Panc1 (cell line): ENCODE data around the gene P2RY2. TPM values are rescaled to one million over a fixed set of nuclear protein-coding genes. Genes with fewer than 3 reads are reported as not detected.

Experiments
- ATAC-seq: fragments of 200-7000 bp; cut with Tn5 transposase; 2 replicates; pipeline ENCODE4 v1.9.1; 2020; ENCODE audit warnings: mild to moderate bottlenecking, moderate library complexity
- BruUV-seq: library from RNA; stranded (reverse); fragments of 400-500 nt; replicated peaks from 2 replicates; lab custom pipeline; 2021; lab: Mats Ljungman, UMichigan
- CTCF ChIA-PET: fragments of 300-600 bp; sonication (Branson Sonifier 250); formaldehyde crosslinking; loops from one replicate; lab custom pipeline; 2022; ENCODE audit warnings: antibody characterized with exemption; lab: Charles Lee
- POLR2A ChIA-PET: fragments of 300-600 bp; sonication (Branson Sonifier 250); formaldehyde crosslinking; loops from one replicate; lab custom pipeline; 2022; ENCODE audit warnings: antibody characterized with exemption; lab: Charles Lee
- DNase-seq: peaks from one replicate; pipeline ENCODE4 v3.0.0-alpha.2; 2010; ENCODE audit warnings: low read depth, low spot score
- H3K27ac ChIP-seq: 2 replicates; pipeline ENCODE4 v1.5.1; 2011; ENCODE audit warnings: mild to moderate bottlenecking, low read length, inconsistent platforms
- H3K27me3 ChIP-seq: fragments of 200-500 bp; sonication (Bioruptor generic); 2 replicates; pipeline ENCODE4 v1.6.0; 2014; ENCODE audit warnings: low read length, inconsistent platforms; ENCODE audit not compliant: control insufficient read depth, insufficient read depth
- H3K36me3 ChIP-seq: fragments of 200-500 bp; sonication (Bioruptor generic); 2 replicates; pipeline ENCODE4 v1.5.1; 2014; ENCODE audit warnings: inconsistent platforms, mild to moderate bottlenecking, low read length, moderate library complexity; ENCODE audit not compliant: control insufficient read depth, insufficient read depth
- H3K4me1 ChIP-seq: 2 replicates; pipeline ENCODE4 v1.5.1; 2011; ENCODE audit warnings: inconsistent platforms, mild to moderate bottlenecking, low read length, moderate library complexity; ENCODE audit not compliant: control insufficient read depth, insufficient read depth
- H3K4me3 ChIP-seq, 2 experiments: 2 replicates each; pipeline ENCODE4 v1.5.1; 2011 to 2012; ENCODE audit warnings: low read depth in 2 of 2, low read length in 2 of 2, mild to moderate bottlenecking in 2 of 2, inconsistent platforms in 1 of 2, moderate library complexity in 1 of 2
- H3K9me3 ChIP-seq: fragments of 200-500 bp; sonication (Bioruptor generic); 2 replicates; pipeline ENCODE4 v1.5.1; 2014; ENCODE audit warnings: low read depth, mild to moderate bottlenecking, inconsistent platforms, low read length, moderate library complexity; ENCODE audit not compliant: control insufficient read depth, insufficient read depth
- CTCF ChIP-seq: fragments of 450-650 bp; IDR thresholded peaks from 2 replicates; pipeline ENCODE4 v1.5.1; 2017; ENCODE audit warnings: mild to moderate bottlenecking
- POLR2AphosphoS5 ChIP-seq: IDR thresholded peaks from 2 replicates; pipeline ENCODE4 v1.6.1; 2012; ENCODE audit warnings: mild to moderate bottlenecking, low read depth, low read length, moderate library complexity
- REST ChIP-seq, 2 experiments: IDR thresholded peaks; 2 replicates each; pipeline ENCODE4 v1.6.1; 2011 to 2012; ENCODE audit warnings: low read depth in 2 of 2, control low read depth in 1 of 2, low read length in 1 of 2, mild to moderate bottlenecking in 1 of 2, moderate library complexity in 1 of 2; ENCODE audit not compliant: insufficient read depth in 1 of 2
- SIN3A ChIP-seq: IDR thresholded peaks from 2 replicates; pipeline ENCODE4 v1.6.1; 2012; ENCODE audit warnings: low read depth, mild to moderate bottlenecking, low read length, moderate library complexity, borderline replicate concordance; ENCODE audit not compliant: insufficient read depth
- TCF7L2 ChIP-seq: IDR thresholded peaks from 2 replicates; pipeline ENCODE4 v1.6.1; 2011; ENCODE audit warnings: mild to moderate bottlenecking, low read depth, low read length, inconsistent platforms
- in situ Hi-C: cut with HindIII; loops from 2 replicates; pipeline ENCODE4 v1.10.0; 2016; ENCODE audit warnings: low sequenced_read_pairs, low pct_unique_long_range_greater_than_20kb
- intact Hi-C: fragments of 100-400 bp; cut with micrococcal nuclease; formaldehyde crosslinking; loops from one replicate; pipeline ENCODE4 v1.10.0; 2022; ENCODE audit not compliant: unreplicated experiment
- total RNA-seq: library from RNA; stranded (reverse); gene quantifications from one replicate; pipeline ENCODE4 v1.2.1, GENCODE V29; 2021; ENCODE audit not compliant: unreplicated experiment

P2RY2 gene
- total RNA-seq, 1 experiment from 2014 or later = 2.4 TPM

- Histone ChIP-seq H3K27ac (no peak overlapping the region), H3K4me3 (no peak overlapping the region), H3K4me1 (peaks cover 6% of the 10 kb centered on the region; the same call in 1 of the 2 replicates), H3K9me3 (no peaks in the 10 kb centered on the region), H3K27me3 (no peaks in the 10 kb centered on the region), H3K36me3 (no peaks in the 10 kb centered on the region)
- BruUV-seq = no TSS peak
- intact Hi-C loops (no loop called here), in situ Hi-C loops (no loop called here)
- no peak for ATAC-seq
- POLR2A ChIA-PET = no interaction called here
- TF ChIP-seq TCF7L2 (no peak), SIN3A (no peak), POLR2AphosphoS5 (no peak)
- no peak for DNase-seq
- CTCF ChIA-PET = interaction anchor here (0.6 kb wide), 1 partner anchor 31 kb away, joined by 6 read pairs; no protein-coding TSS in a partner anchor
Observed at GRCh38 chr11:73215191-73216134, 2.6 kb upstream of the P2RY2 start.

GRCh38 chr11:73216465-73216864 lies 1.6 kb upstream of the P2RY2 start:
- Histone ChIP-seq H3K27ac (no peak overlapping the region), H3K4me3 (no peak overlapping the region), H3K27me3 (no peaks in the 10 kb centered on the region; the same call in 1 of the 2 replicates), H3K9me3 (no peaks in the 10 kb centered on the region), H3K4me1 (peaks cover 6% of the 10 kb centered on the region; the same call in 1 of the 2 replicates), H3K36me3 (no peaks in the 10 kb centered on the region)
- ATAC-seq (no peak), DNase-seq (no peak)
- BruUV-seq = no TSS peak
- in situ Hi-C loops = no loop called here
- POLR2A ChIA-PET = no interaction called here
- TF ChIP-seq TCF7L2 = no peak
- no peak for TF ChIP-seq SIN3A
- no peak for TF ChIP-seq CTCF
- TF ChIP-seq POLR2AphosphoS5 = no peak
- intact Hi-C loops = no loop called here
- CTCF ChIA-PET = no interaction called here

- peak overlapping the region; percentile 17; the same call in 1 of the 2 replicates for H3K27ac ChIP-seq
- ATAC-seq (no peak), DNase-seq (no peak)
- intact Hi-C loops (no loop called here), in situ Hi-C loops (no loop called here)
- ChIA-PET CTCF (no interaction called here), POLR2A (no interaction called here)
- TF ChIP-seq TCF7L2 = no peak
- no peak for TF ChIP-seq POLR2AphosphoS5
- no peak for TF ChIP-seq REST (IDR thresholded peaks at IDR 0.05; ENCODE audit: insufficient read depth in 1 of 2, low read depth in 2 of 2, low read length in 1 of 2)
- no peak for TF ChIP-seq SIN3A
- no peak for TF ChIP-seq CTCF
- H3K4me3 ChIP-seq = peak overlapping the region in 1 of 2 experiments; percentile 59; a peak in 2 of 4 replicates
- no peaks in the 10 kb centered on the region for H3K9me3 ChIP-seq
- BruUV-seq = no TSS peak
- no peaks in the 10 kb centered on the region; the same call in 1 of the 2 replicates for H3K27me3 ChIP-seq
- H3K4me1 ChIP-seq = peaks cover 6% of the 10 kb centered on the region; the same call in 1 of the 2 replicates
- H3K36me3 ChIP-seq = no peaks in the 10 kb centered on the region
Observed at GRCh38 chr11:73217131-73217809, 811 bp upstream of the P2RY2 start.
